WTC11 (cell line): ENCODE results near the gene LRRK2. TPM values are rescaled to one million over a fixed set of nuclear protein-coding genes. Genes with fewer than 3 reads are reported as not detected.

Experiments used
- ATAC-seq: fragments of 200-7000 bp; cut with Tn5 transposase; 2 replicates; pipeline ENCODE4 v1.10.0; 2021; ENCODE audit warnings: mild to moderate bottlenecking, moderate library complexity
- CTCF ChIA-PET: fragments of 300-600 bp; sonication (Branson Sonifier 250); formaldehyde crosslinking; loops from one replicate; lab custom pipeline; 2021; ENCODE audit warnings: antibody characterized with exemption; lab: Charles Lee
- POLR2A ChIA-PET: fragments of 350-600 bp; sonication (Branson Sonifier 250); formaldehyde crosslinking; loops from one replicate; lab custom pipeline; 2021; ENCODE audit warnings: antibody characterized with exemption; lab: Charles Lee
- DNase-seq: peaks from one replicate; pipeline ENCODE4 v3.0.0; 2021; ENCODE audit warnings: low spot score
- H3K27ac Mint-ChIP-seq: 2 replicates; pipeline ENCODE4 v1.8.0; 2021; ENCODE audit warnings: mixed read lengths
- H3K27me3 Mint-ChIP-seq: 2 replicates; pipeline ENCODE4 v1.8.0; 2021; ENCODE audit warnings: low read depth, mild to moderate bottlenecking, moderate library complexity, mixed read lengths
- H3K36me3 Mint-ChIP-seq: 2 replicates; pipeline ENCODE4 v1.8.0; 2021; ENCODE audit warnings: mixed read lengths
- H3K4me1 Mint-ChIP-seq: 2 replicates; pipeline ENCODE4 v1.8.0; 2022; ENCODE audit warnings: mixed read lengths
- H3K4me3 Mint-ChIP-seq: 2 replicates; pipeline ENCODE4 v1.8.0; 2021; ENCODE audit warnings: mild to moderate bottlenecking, moderate library complexity, mixed read lengths
- H3K9me3 Mint-ChIP-seq: 2 replicates; pipeline ENCODE4 v1.8.0; 2021; ENCODE audit warnings: mixed read lengths
- ATF2 ChIP-seq: sonication (generic); formaldehyde crosslinking; IDR thresholded peaks from 2 replicates; pipeline ENCODE4 v1.8.1; 2022; ENCODE audit warnings: low read depth, missing genetic modification reagents, borderline replicate concordance
- CBFB ChIP-seq: sonication (generic); formaldehyde crosslinking; IDR thresholded peaks from 2 replicates; pipeline ENCODE4 v1.8.1; 2022; ENCODE audit warnings: mild to moderate bottlenecking, low read depth, missing genetic modification reagents
- CTCF ChIP-seq: fragments of 200-600 bp; IDR thresholded peaks from 2 replicates; pipeline ENCODE4 v1.8.0; 2022; ENCODE audit warnings: antibody characterized with exemption
- E2F1 ChIP-seq: sonication (generic); formaldehyde crosslinking; IDR thresholded peaks from 2 replicates; pipeline ENCODE4 v1.8.0; 2022; ENCODE audit warnings: mild to moderate bottlenecking, missing genetic modification reagents
- ELF4 ChIP-seq: sonication (generic); formaldehyde crosslinking; IDR thresholded peaks from 2 replicates; pipeline ENCODE4 v1.8.1; 2022; ENCODE audit warnings: low read depth, mild to moderate bottlenecking, moderate library complexity, missing genetic modification reagents
- EMX1 ChIP-seq: fragments of 250-450 bp; sonication (Bioruptor Pico); IDR thresholded peaks from 2 replicates; pipeline ENCODE4 v1.8.0; 2021; ENCODE audit warnings: mild to moderate bottlenecking
- ESRRA ChIP-seq: sonication (generic); formaldehyde crosslinking; IDR thresholded peaks from 2 replicates; pipeline ENCODE4 v1.8.1; 2022; ENCODE audit warnings: mild to moderate bottlenecking, missing genetic modification reagents, borderline replicate concordance
- GTF2I ChIP-seq: fragments of 250-450 bp; sonication (Bioruptor Pico); conservative IDR thresholded peaks from 2 replicates; pipeline ENCODE4 v1.4.0; 2021; ENCODE audit warnings: mild to moderate bottlenecking
- HMGXB4 ChIP-seq: sonication (generic); formaldehyde crosslinking; IDR thresholded peaks from 2 replicates; pipeline ENCODE4 v1.8.1; 2023; ENCODE audit warnings: mild to moderate bottlenecking, moderate library complexity, missing genetic modification reagents
- JUN ChIP-seq: sonication (generic); formaldehyde crosslinking; IDR thresholded peaks from 2 replicates; pipeline ENCODE4 v1.8.0; 2023; ENCODE audit warnings: mild to moderate bottlenecking, missing genetic modification reagents
- MAX ChIP-seq: sonication (generic); formaldehyde crosslinking; IDR thresholded peaks from 2 replicates; pipeline ENCODE4 v1.8.0; 2022; ENCODE audit warnings: mild to moderate bottlenecking, missing genetic modification reagents
- MLX ChIP-seq: sonication (generic); formaldehyde crosslinking; IDR thresholded peaks from 2 replicates; pipeline ENCODE4 v1.8.1; 2023; ENCODE audit warnings: mild to moderate bottlenecking, missing genetic modification reagents, moderate library complexity
- PREB ChIP-seq: sonication (generic); formaldehyde crosslinking; IDR thresholded peaks from 2 replicates; pipeline ENCODE4 v1.8.1; 2022; ENCODE audit warnings: mild to moderate bottlenecking, missing genetic modification reagents, moderate library complexity, borderline replicate concordance
- RORB ChIP-seq: fragments of 250-450 bp; sonication (Bioruptor Pico); IDR thresholded peaks from 2 replicates; pipeline ENCODE4 v1.9.0; 2021; ENCODE audit warnings: mild to moderate bottlenecking
- TCF7 ChIP-seq: sonication (generic); formaldehyde crosslinking; IDR thresholded peaks from 2 replicates; pipeline ENCODE4 v1.8.0; 2022; ENCODE audit warnings: mild to moderate bottlenecking, low read depth, missing genetic modification reagents, moderate library complexity
- TEAD4 ChIP-seq: sonication (generic); formaldehyde crosslinking; IDR thresholded peaks from 2 replicates; pipeline ENCODE4 v1.8.0; 2022; ENCODE audit warnings: mild to moderate bottlenecking, missing genetic modification reagents
- ZNF121 ChIP-seq: sonication (generic); formaldehyde crosslinking; IDR thresholded peaks from 2 replicates; pipeline ENCODE4 v1.8.0; 2023; ENCODE audit warnings: missing genetic modification reagents
- ZNF219 ChIP-seq: sonication (generic); formaldehyde crosslinking; IDR thresholded peaks from 2 replicates; pipeline ENCODE4 v1.8.0; 2023; ENCODE audit warnings: missing genetic modification reagents, mild to moderate bottlenecking, borderline replicate concordance
- ZNF317 ChIP-seq: sonication (generic); formaldehyde crosslinking; IDR thresholded peaks from 2 replicates; pipeline ENCODE4 v1.8.1; 2023; ENCODE audit warnings: low read depth, mild to moderate bottlenecking, moderate library complexity, missing genetic modification reagents, borderline replicate concordance
- ZNF396 ChIP-seq: fragments of 250-450 bp; sonication (Bioruptor Pico); IDR thresholded peaks from 2 replicates; pipeline ENCODE4 v1.8.0; 2021; ENCODE audit warnings: mild to moderate bottlenecking, moderate library complexity, borderline replicate concordance
- ZNF423 ChIP-seq: fragments of 250-450 bp; sonication (Bioruptor Pico); IDR thresholded peaks from 2 replicates; pipeline ENCODE4 v2.1.2; 2022; ENCODE audit warnings: mild to moderate bottlenecking, moderate library complexity
- total RNA-seq: library from RNA; stranded (reverse); gene quantifications from 3 replicates; pipeline ENCODE4 v1.2.3, GENCODE V29; 2021

LRRK2 gene
- total RNA-seq, 1 experiment from 2014 or later = 0.46 TPM

- Mint-ChIP-seq H3K4me1 (no peaks in the 10 kb centered on the region), H3K27me3 (no peaks in the 10 kb centered on the region), H3K27ac (no peak overlapping the region), H3K9me3 (peaks cover 20% of the 10 kb centered on the region), H3K4me3 (no peak overlapping the region), H3K36me3 (peaks cover 10% of the 10 kb centered on the region)
- ATAC-seq (no peak), DNase-seq (no peak)
- CTCF ChIA-PET = no interaction called here
- POLR2A ChIA-PET = no interaction called here
- TF ChIP-seq TEAD4 (CRISPR knock-in tag) (no peak), ESRRA (CRISPR knock-in tag) (no peak), ZNF219 (no peak), ATF2 (CRISPR knock-in tag) (no peak), ZNF317 (peak; percentile 88), TCF7 (CRISPR knock-in tag) (no peak), RORB (CRISPR knock-in tag) (no peak), HMGXB4 (CRISPR knock-in tag) (no peak)
These were observed 105.4 kb downstream of the LRRK2 start for GRCh38 chr12:40330180-40330579.

GRCh38 chr12:40331886-40332285, 107.1 kb downstream of the LRRK2 start:
- DNase-seq (no peak), ATAC-seq (no peak)
- no peaks in the 10 kb centered on the region for H3K27me3 Mint-ChIP-seq
- ChIA-PET POLR2A (no interaction called here), CTCF (no interaction called here)
- H3K9me3 Mint-ChIP-seq = peaks cover 20% of the 10 kb centered on the region
- no peak for TF ChIP-seq ELF4 (CRISPR knock-in tag)
- no peak for TF ChIP-seq EMX1
- H3K4me1 Mint-ChIP-seq = 0 out of 2 replicates have a peak, but pooled peaks cover 2% of the 10 kb centered on the region
- peaks cover 10% of the 10 kb centered on the region for H3K36me3 Mint-ChIP-seq
- no peak overlapping the region for H3K4me3 Mint-ChIP-seq
- H3K27ac Mint-ChIP-seq = no peak overlapping the region

GRCh38 chr12:40335991-40336390, 111.2 kb downstream of the LRRK2 start:
- POLR2A ChIA-PET = no interaction called here
- H3K27ac Mint-ChIP-seq = no peak overlapping the region
- ATAC-seq (no peak), DNase-seq (no peak)
- TF ChIP-seq CTCF (no peak), JUN (CRISPR knock-in tag) (no peak), MAX (CRISPR knock-in tag) (no peak), CBFB (CRISPR knock-in tag) (no peak), ZNF396 (CRISPR knock-in tag) (no peak), ZNF121 (CRISPR knock-in tag) (no peak), E2F1 (CRISPR knock-in tag) (no peak), PREB (no peak), GTF2I (CRISPR knock-in tag) (no peak), ZNF423 (CRISPR knock-in tag) (no peak), MLX (CRISPR knock-in tag) (no peak)
- H3K9me3 Mint-ChIP-seq = peaks cover 7% of the 10 kb centered on the region
- 0 out of 2 replicates have a peak, but pooled peaks cover 2% of the 10 kb centered on the region for H3K4me1 Mint-ChIP-seq
- H3K4me3 Mint-ChIP-seq = no peak overlapping the region
- CTCF ChIA-PET = interaction anchor here (1.4 kb wide), 1 partner anchor 9 kb away, joined by 5 read pairs; no protein-coding TSS in a partner anchor
- H3K36me3 Mint-ChIP-seq = peaks cover 1% of the 10 kb centered on the region
- H3K27me3 Mint-ChIP-seq = no peaks in the 10 kb centered on the region
